ENCODE data around the gene TMED8. TPM values are rescaled to one million over a fixed set of nuclear protein-coding genes. Genes with fewer than 3 reads are reported as not detected.

The TMED8 gene
- total and polyA plus RNA-seq, 12 donors: 4.8 to 23.6 (median 19.9) TPM

GRCh38 chr14:77329872-77330271 lies 47.0 kb downstream of the TMED8 start:
- no peak for TF ChIP-seq POLR2A (IDR thresholded peaks at IDR 0.05)
- TF ChIP-seq CTCF (IDR thresholded peaks at IDR 0.05): no peak
- Histone ChIP-seq H3K27ac (no peak overlapping the region), H3K27me3 (no peaks in the 10 kb centered on the region), H3K4me3 (no peak overlapping the region), H3K36me3 (replicated peaks in 1 of 2) (no peaks in the 10 kb centered on the region), H3K4me1 (replicated peaks in 1 of 2) (no peaks in the 10 kb centered on the region), H3K9me3 (replicated peaks in 1 of 3) (no peaks in the 10 kb centered on the region)
- intact Hi-C loops (cut with DNase I): loop anchor here in 1 of 2 donors (10.0 kb wide), 1 partner anchor 45 kb away; the partner anchor contains the start of genes SAMD15 and TMED8
- no peak for DNase-seq
- 72 to 88% (median 84%) methylated on average over 4 to 7 of the region's 7 CpGs for WGBS, 4 donors

DNA sequence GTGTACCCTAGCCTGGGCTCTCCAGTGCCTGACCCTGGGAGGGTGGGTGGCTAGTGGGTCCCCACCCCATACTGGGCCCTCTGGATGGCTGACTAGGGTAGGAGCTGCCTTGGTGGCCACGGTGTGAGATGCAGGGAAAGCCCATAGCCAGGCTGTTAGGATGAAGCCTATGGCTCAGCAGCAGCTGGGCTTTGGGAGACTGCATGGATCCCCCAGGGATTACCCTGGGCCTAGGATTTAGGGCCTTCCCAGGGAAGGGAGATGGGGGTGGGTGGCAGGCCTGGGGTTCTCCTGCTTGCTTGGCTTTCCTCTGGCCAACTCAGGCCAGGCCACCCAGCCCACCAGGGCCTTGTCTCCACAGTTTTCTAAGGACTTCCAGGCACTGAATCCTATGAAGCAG lies 49.8 kb downstream of the TMED8 start:
- H3K27ac ChIP-seq: no peak overlapping the region
- H3K4me1 ChIP-seq (replicated peaks in 1 of 2): peaks cover 0 to 4% of the 10 kb centered on the region in 2 donors
- intact Hi-C loops (cut with DNase I): loop anchor here in 1 of 2 donors (10.0 kb wide), 1 partner anchor 48 kb away; the partner anchor contains the start of genes SAMD15 and TMED8
- no peak for DNase-seq
- 97 to 100% (median 100%) methylated on average over 1 of the region's 1 CpG for WGBS, 4 donors
- no peaks in the 10 kb centered on the region for H3K27me3 ChIP-seq
- no peak overlapping the region for H3K4me3 ChIP-seq
- no peaks in the 10 kb centered on the region for H3K36me3 ChIP-seq (replicated peaks in 1 of 2)
- no peaks in the 10 kb centered on the region for H3K9me3 ChIP-seq (replicated peaks in 1 of 3)
- no peak for TF ChIP-seq CTCF (IDR thresholded peaks at IDR 0.05)
- no peak for TF ChIP-seq POLR2A (IDR thresholded peaks at IDR 0.05)

DNA sequence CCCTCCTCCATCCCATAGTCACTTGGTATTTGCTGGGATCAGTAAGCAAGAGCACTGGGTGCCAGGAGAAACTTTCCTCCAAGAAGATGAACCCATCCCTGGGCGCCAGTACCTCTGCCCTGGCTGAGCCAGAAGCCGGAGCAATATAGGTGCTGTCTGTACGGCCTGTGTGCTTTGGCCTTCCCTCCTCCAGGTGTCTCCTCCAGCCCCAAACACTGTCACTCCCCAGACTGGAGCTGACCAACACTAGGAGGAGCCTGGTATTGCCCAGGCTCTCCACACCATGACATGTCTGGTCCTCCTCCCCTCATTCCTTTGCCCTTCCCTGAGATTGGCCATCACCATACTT lies 51.2 kb downstream of the TMED8 start:
- TF ChIP-seq POLR2A (IDR thresholded peaks at IDR 0.05) (no peak), CTCF (IDR thresholded peaks at IDR 0.05) (no peak)
- no peak overlapping the region for H3K27ac ChIP-seq
- H3K27me3 ChIP-seq: no peaks in the 10 kb centered on the region
- H3K36me3 ChIP-seq (replicated peaks in 1 of 2): no peaks in the 10 kb centered on the region
- peaks cover 0 to 8% of the 10 kb centered on the region in 2 donors for H3K4me1 ChIP-seq (replicated peaks in 1 of 2)
- H3K4me3 ChIP-seq: no peak overlapping the region
- intact Hi-C loops (cut with DNase I): loop anchor here in 1 of 2 donors (10.0 kb wide), 1 partner anchor 49 kb away; the partner anchor contains the start of genes SAMD15 and TMED8
- no peaks in the 10 kb centered on the region for H3K9me3 ChIP-seq (replicated peaks in 1 of 3)
- DNase-seq: no peak
- 95 to 97% (median 96%) methylated on average over 3 of the region's 3 CpGs; no CpG with 5 or more reads in 1 of the 4 donors for WGBS, 4 donors

DNA sequence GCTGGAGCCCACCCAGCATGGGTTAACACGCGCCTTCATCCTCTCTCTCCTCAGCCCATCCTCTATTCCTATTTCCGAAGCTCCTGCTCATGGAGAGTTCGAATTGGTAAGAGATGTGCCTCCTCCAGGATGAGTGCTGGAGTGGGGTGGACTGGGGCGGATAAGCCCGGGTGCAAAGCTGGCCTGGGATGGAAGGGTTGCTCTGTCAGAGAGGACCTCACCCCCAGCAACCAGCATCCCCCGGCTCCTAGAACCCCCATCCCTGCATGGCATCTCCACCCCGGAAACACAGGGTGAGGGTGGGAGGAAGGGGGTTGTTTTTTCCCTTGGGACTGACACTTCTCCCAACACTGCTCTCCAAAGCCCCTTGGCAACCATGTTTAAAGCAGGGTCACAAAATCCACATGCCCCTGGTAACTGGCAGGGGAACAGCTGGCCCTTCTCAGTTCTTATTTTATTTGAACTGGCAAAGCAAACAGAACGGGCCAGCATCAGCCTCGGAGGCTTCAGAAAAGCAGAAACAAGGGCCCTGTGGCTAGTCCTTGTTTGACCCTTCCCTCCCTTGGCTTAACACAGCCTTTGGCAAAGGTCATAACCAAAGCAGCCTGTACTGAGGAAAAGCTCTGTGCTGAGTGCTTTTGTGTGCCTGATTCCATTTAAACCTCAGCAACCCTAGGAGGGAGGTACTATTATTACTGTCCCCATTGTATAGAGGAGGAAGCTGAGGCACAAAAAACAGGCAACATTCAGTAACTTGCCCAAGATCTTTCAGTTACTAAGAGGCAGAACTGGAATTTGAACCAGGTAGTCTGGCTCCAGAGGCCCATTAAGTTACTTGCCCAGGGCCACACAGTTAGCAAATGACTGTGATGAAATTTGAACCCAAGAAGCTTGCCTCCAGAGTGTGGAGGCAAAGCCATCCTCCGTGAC lies 51.8 kb downstream of the TMED8 start:
- no peak overlapping the region for H3K4me3 ChIP-seq
- H3K4me1 ChIP-seq (replicated peaks in 1 of 2): peaks cover 0 to 8% of the 10 kb centered on the region in 2 donors
- no peaks in the 10 kb centered on the region for H3K9me3 ChIP-seq (replicated peaks in 1 of 3)
- no peak overlapping the region for H3K27ac ChIP-seq
- H3K27me3 ChIP-seq: no peaks in the 10 kb centered on the region
- no peaks in the 10 kb centered on the region for H3K36me3 ChIP-seq (replicated peaks in 1 of 2)
- intact Hi-C loops (cut with DNase I): loop anchor here in 1 of 2 donors (10.0 kb wide), 1 partner anchor 50 kb away; the partner anchor contains the start of genes SAMD15 and TMED8
- 87 to 90% (median 89%) methylated on average over 11 of the region's 11 CpGs for WGBS, 4 donors
- no peak for TF ChIP-seq POLR2A (IDR thresholded peaks at IDR 0.05)
- TF ChIP-seq CTCF (IDR thresholded peaks at IDR 0.05): no peak
- no peak for DNase-seq

All from adrenal gland (tissue), 12 donors.